ENCODE data around the gene RUSF1.

DNA sequence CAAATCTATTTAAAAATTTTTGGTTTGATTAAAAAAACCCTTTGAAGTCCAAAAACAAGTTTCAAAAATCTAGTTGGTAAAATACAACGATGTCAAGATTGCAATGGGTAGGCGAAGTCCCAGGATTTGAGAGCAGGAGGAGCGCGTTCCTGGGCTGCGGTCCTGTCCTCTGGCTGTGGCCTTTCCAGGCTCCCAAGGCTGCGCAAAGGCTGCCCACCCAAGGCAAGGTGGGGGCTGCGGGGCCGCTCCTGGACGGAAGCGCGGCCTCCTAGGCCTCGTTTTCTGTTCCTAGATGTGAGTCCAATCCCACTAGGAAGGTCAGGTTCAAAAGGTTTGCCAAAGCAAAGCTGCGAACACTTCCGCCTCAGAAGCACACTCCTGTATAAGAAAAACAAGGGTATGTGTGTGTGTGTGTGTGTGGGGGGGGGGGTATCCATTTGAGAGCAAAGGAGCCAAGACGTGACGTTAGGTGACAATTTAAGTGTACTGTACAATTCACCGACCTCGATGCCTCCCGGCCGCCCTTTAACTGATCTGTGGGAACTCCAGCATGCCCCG lies 28.7 kb upstream of the RUSF1 start:
- TF ChIP-seq, protein P1, sequence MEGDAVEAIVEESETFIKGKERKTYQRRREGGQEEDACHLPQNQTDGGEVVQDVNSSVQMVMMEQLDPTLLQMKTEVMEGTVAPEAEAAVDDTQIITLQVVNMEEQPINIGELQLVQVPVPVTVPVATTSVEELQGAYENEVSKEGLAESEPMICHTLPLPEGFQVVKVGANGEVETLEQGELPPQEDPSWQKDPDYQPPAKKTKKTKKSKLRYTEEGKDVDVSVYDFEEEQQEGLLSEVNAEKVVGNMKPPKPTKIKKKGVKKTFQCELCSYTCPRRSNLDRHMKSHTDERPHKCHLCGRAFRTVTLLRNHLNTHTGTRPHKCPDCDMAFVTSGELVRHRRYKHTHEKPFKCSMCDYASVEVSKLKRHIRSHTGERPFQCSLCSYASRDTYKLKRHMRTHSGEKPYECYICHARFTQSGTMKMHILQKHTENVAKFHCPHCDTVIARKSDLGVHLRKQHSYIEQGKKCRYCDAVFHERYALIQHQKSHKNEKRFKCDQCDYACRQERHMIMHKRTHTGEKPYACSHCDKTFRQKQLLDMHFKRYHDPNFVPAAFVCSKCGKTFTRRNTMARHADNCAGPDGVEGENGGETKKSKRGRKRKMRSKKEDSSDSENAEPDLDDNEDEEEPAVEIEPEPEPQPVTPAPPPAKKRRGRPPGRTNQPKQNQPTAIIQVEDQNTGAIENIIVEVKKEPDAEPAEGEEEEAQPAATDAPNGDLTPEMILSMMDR (IDR thresholded peaks at IDR 0.05; ENCODE audit: borderline replicate concordance, extremely low read depth, low read length, poor library complexity, severe bottlenecking): no peak
- no peak for TF ChIP-seq EZH2 (IDR thresholded peaks at IDR 0.05; ENCODE audit: borderline replicate concordance, low read depth, low read length, severe bottlenecking)

All from DND-41 (cell line).